ENCODE measurements around the gene DNASE2B.

Gene DNASE2B

GRCh38 chr1:84386716-84387479 is 11.4 kb upstream of the DNASE2B start:
- TF ChIP-seq TAF1 (IDR thresholded peaks at IDR 0.05; ENCODE audit: borderline replicate concordance, insufficient read depth, low read length) (no peak), REST (IDR thresholded peaks at IDR 0.05; ENCODE audit: insufficient read depth in 1 of 2, low read depth in 2 of 2, low read length in 2 of 2) (no peak), SIN3A (IDR thresholded peaks at IDR 0.05; ENCODE audit: borderline replicate concordance, insufficient read depth, low read length) (no peak), POLR2AphosphoS5 (IDR thresholded peaks at IDR 0.05; ENCODE audit: low read depth, low read length) (no peak), FOXP2 (optimal IDR thresholded peaks at IDR 0.05; ENCODE audit: borderline replicate concordance, extremely low read depth, extremely low read length, insufficient read depth) (no peak)

GRCh38 chr1:84387480-84388163 is 10.7 kb upstream of the DNASE2B start:
- TF ChIP-seq SIN3A (IDR thresholded peaks at IDR 0.05; ENCODE audit: borderline replicate concordance, insufficient read depth, low read length): no peak
- no peak for TF ChIP-seq POLR2AphosphoS5 (IDR thresholded peaks at IDR 0.05; ENCODE audit: low read depth, low read length)
- TF ChIP-seq REST (IDR thresholded peaks at IDR 0.05; ENCODE audit: insufficient read depth in 1 of 2, low read depth in 2 of 2, low read length in 2 of 2): no peak
- TF ChIP-seq FOXP2 (optimal IDR thresholded peaks at IDR 0.05; ENCODE audit: borderline replicate concordance, extremely low read depth, extremely low read length, insufficient read depth): no peak
- no peak for TF ChIP-seq TAF1 (IDR thresholded peaks at IDR 0.05; ENCODE audit: borderline replicate concordance, insufficient read depth, low read length)

- TF ChIP-seq FOXP2 (optimal IDR thresholded peaks at IDR 0.05; ENCODE audit: borderline replicate concordance, extremely low read depth, extremely low read length, insufficient read depth): no peak
- no peak for TF ChIP-seq TAF1 (IDR thresholded peaks at IDR 0.05; ENCODE audit: borderline replicate concordance, insufficient read depth, low read length)
- TF ChIP-seq SIN3A (IDR thresholded peaks at IDR 0.05; ENCODE audit: borderline replicate concordance, insufficient read depth, low read length): no peak
- no peak for TF ChIP-seq POLR2AphosphoS5 (IDR thresholded peaks at IDR 0.05; ENCODE audit: low read depth, low read length)
- no peak for TF ChIP-seq REST (IDR thresholded peaks at IDR 0.05; ENCODE audit: insufficient read depth in 1 of 2, low read depth in 2 of 2, low read length in 2 of 2)
These were observed 8.1 kb upstream of the DNASE2B start for GRCh38 chr1:84390226-84390625.

- TF ChIP-seq POLR2AphosphoS5 (IDR thresholded peaks at IDR 0.05; ENCODE audit: low read depth, low read length) (no peak), FOXP2 (optimal IDR thresholded peaks at IDR 0.05; ENCODE audit: borderline replicate concordance, extremely low read depth, extremely low read length, insufficient read depth) (no peak), REST (IDR thresholded peaks at IDR 0.05; ENCODE audit: insufficient read depth in 1 of 2, low read depth in 2 of 2, low read length in 2 of 2) (peak in 1 of 2 experiments; percentile 19; a peak in 1 of 4 replicates), SIN3A (IDR thresholded peaks at IDR 0.05; ENCODE audit: borderline replicate concordance, insufficient read depth, low read length) (no peak), TAF1 (IDR thresholded peaks at IDR 0.05; ENCODE audit: borderline replicate concordance, insufficient read depth, low read length) (no peak)
These were observed 2.9 kb downstream of the DNASE2B start for GRCh38 chr1:84401156-84401555.
